Adrenal gland (tissue), 5 donors: Measurements from ENCODE around the gene SEMA7A.

ENCODE experiments used
- POLR2A ChIP-seq, 2 donors: fragments of 450-650 bp; IDR thresholded peaks; one replicate each; pipeline ENCODE4 v1.6.1; 2017; ENCODE audit warnings: antibody characterized with exemption in 2 of 2, mild to moderate bottlenecking in 2 of 2, moderate library complexity in 1 of 2
- TF ChIP-seq, protein P1 (sequence below), 6 experiments: fragments of 450-650 bp in 4 of 6; fragments of 200-600 bp in 2 of 6; sonication (generic) in 1 of 6; IDR thresholded peaks; 1 replicate in 5 of 6; 2 replicates in 1 of 6; pipeline versions ENCODE4 v1.5.1 to v1.8.0; 2016 to 2021; ENCODE audit warnings: antibody characterized with exemption in 6 of 6, mild to moderate bottlenecking in 2 of 6, moderate library complexity in 1 of 6
- donor health status: DM: no; HTN: no; CAD: no.

DNA sequence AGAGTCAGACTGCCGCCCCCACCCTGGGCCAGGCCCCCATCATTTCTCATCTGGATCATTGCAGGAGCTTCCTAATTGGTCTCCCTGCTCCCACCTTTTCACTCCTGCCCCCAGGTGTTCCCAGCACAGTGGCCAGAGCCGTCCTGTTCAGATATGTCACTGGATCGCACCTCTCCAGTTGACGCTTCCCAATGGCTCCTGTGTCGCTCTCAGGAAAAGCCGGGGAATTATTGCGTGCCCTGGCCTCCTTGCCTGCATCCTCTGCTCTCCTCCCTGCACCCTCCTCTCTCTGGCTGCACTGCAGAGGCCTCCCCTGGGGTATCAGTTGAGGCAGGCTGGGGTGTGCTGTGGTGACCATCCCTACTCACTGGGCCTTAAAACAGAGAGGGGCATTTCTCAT lies 40.9 kb downstream of the SEMA7A start:
- TF ChIP-seq POLR2A (IDR thresholded peaks at IDR 0.05) = no peak
- TF ChIP-seq, protein P1, sequence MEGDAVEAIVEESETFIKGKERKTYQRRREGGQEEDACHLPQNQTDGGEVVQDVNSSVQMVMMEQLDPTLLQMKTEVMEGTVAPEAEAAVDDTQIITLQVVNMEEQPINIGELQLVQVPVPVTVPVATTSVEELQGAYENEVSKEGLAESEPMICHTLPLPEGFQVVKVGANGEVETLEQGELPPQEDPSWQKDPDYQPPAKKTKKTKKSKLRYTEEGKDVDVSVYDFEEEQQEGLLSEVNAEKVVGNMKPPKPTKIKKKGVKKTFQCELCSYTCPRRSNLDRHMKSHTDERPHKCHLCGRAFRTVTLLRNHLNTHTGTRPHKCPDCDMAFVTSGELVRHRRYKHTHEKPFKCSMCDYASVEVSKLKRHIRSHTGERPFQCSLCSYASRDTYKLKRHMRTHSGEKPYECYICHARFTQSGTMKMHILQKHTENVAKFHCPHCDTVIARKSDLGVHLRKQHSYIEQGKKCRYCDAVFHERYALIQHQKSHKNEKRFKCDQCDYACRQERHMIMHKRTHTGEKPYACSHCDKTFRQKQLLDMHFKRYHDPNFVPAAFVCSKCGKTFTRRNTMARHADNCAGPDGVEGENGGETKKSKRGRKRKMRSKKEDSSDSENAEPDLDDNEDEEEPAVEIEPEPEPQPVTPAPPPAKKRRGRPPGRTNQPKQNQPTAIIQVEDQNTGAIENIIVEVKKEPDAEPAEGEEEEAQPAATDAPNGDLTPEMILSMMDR (IDR thresholded peaks at IDR 0.05) = no peak
